ENCODE data around the gene NIP7.

GRCh38 chr16:69365901-69366300 is 26.3 kb downstream of the NIP7 start:
- no peak for TF ChIP-seq CTCF (IDR thresholded peaks at IDR 0.05)
- no peak for TF ChIP-seq EZH2phosphoT487 (IDR thresholded peaks at IDR 0.05)

Measured in neural progenitor cell (in vitro differentiated cells).